Sigmoid colon (tissue), 7 donors: ENCODE measurements around the gene EPN2. TPM values are rescaled to one million over a fixed set of nuclear protein-coding genes. Genes with fewer than 3 reads are reported as not detected.
"Not testable (repeated sequence)": the region's sequence is repeated elsewhere in the genome, so short reads cannot be mapped to it uniquely, and the experiment has no call there.

Source experiments
- DNase-seq: peaks from one replicate; pipeline ENCODE4 v3.0.0-alpha.2; 2019
- H3K27ac ChIP-seq, 4 donors: fragments of 200-600 bp; sonication (generic); one replicate each; pipeline ENCODE4 v1.5.1; 2016 to 2019; ENCODE audit warnings: mild to moderate bottlenecking in 1 of 4
- H3K27me3 ChIP-seq, 3 donors: fragments of 200-600 bp; sonication (generic); one replicate each; pipeline ENCODE4 v1.5.1; 2019; ENCODE audit warnings: mild to moderate bottlenecking in 1 of 3
- H3K36me3 ChIP-seq, 4 donors: fragments of 200-600 bp; sonication (generic); one replicate each; pipeline ENCODE4 v1.5.1; 2016 to 2019
- H3K4me1 ChIP-seq, 4 donors: fragments of 200-600 bp; sonication (generic); one replicate each; pipeline ENCODE4 v1.5.1; 2017 to 2019
- H3K4me3 ChIP-seq, 4 donors: fragments of 200-600 bp; sonication (generic); one replicate each; pipeline ENCODE4 v1.5.1; 2017 to 2019; ENCODE audit warnings: mild to moderate bottlenecking in 2 of 4, moderate library complexity in 1 of 4
- H3K9me3 ChIP-seq, 4 donors: fragments of 200-600 bp in 3 of 4; sonication (generic) in 3 of 4; one replicate each; pipeline versions ENCODE4 v1.5.1 to v1.6.1; 2013 to 2019
- EP300 ChIP-seq, 4 donors: sonication (generic); formaldehyde crosslinking; IDR thresholded peaks; one replicate each; pipeline ENCODE4 v1.6.1; 2017; ENCODE audit warnings: antibody characterized with exemption in 4 of 4
- POLR2A ChIP-seq, 2 donors: fragments of 450-650 bp; IDR thresholded peaks; one replicate each; pipeline ENCODE4 v1.6.1; 2016; ENCODE audit warnings: antibody characterized with exemption in 2 of 2, mild to moderate bottlenecking in 2 of 2, moderate library complexity in 2 of 2
- POLR2AphosphoS5 ChIP-seq, 4 donors: sonication (generic); formaldehyde crosslinking; IDR thresholded peaks; one replicate each; pipeline ENCODE4 v1.6.1; 2017; ENCODE audit warnings: antibody characterized with exemption in 4 of 4
- WGBS, 2 donors: extraction: QIAGEN DNeasy Blood & Tissue Kit; methylation state at CpG; one replicate each; pipeline ENCODE4 v1.1.7; 2013; 5-methylcytosine and 5-hydroxymethylcytosine counted together
- intact Hi-C: fragments of 100-400 bp; cut with DNase I; formaldehyde crosslinking; loops from one replicate; pipeline ENCODE4 v1.15.1; 2023
- polyA plus RNA-seq, 3 donors: library from polyadenylated mRNA; stranded (reverse); fragments of 200-250 nt; gene quantifications; one replicate each; pipeline ENCODE4 v1.2.3, GENCODE V29; 2013
- total RNA-seq, 4 donors: library from RNA; depleted of rRNA; stranded (reverse); fragments of >200 nt; gene quantifications; one replicate each; pipeline ENCODE4 v1.1.0, GENCODE V29; 2016
- TF ChIP-seq, protein P1 (sequence below), 4 experiments: fragments of 450-650 bp in 3 of 4; fragments of 200-600 bp in 1 of 4; IDR thresholded peaks; one replicate each; pipeline ENCODE4 v1.5.1; 2016 to 2019; ENCODE audit warnings: antibody characterized with exemption in 4 of 4, mild to moderate bottlenecking in 3 of 4, moderate library complexity in 2 of 4
- donor health status: healthy with polysubstance abuse.
- donor health status: Bipolar disorder and iron deficiency.
- donor health status: healthy.

EPN2 gene
- total and polyA plus RNA-seq, 7 donors = 12.0 to 55.4 (median 31.7) TPM

DNA sequence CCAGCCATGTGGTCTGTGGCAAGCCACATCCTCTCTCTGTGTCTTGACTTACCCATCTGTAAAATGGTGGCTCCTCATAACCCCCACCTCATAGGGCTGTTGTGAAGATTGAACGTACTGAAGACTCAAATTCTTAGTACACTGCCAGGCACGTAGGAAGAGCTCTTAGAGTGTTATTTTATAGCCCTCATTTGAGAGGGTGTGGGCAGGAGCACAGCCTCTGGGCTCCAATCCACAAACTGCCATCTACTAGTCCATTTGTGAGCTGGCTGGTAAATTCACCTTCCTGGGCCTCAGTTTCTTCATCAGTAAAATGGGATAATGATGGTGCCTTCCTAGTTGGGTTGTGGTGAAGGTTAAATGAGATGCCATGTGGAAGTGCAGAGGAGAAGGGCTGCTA lies 18.3 kb upstream of the EPN2 start:
- DNase-seq, intact Hi-C loops, H3K4me1 ChIP-seq, H3K4me3 ChIP-seq, H3K27me3 ChIP-seq, H3K36me3 ChIP-seq, H3K9me3 ChIP-seq, H3K27ac ChIP-seq: not testable (repeated sequence)
- WGBS, 2 donors = no CpG with 5 or more reads among the region's 2 CpGs

DNA sequence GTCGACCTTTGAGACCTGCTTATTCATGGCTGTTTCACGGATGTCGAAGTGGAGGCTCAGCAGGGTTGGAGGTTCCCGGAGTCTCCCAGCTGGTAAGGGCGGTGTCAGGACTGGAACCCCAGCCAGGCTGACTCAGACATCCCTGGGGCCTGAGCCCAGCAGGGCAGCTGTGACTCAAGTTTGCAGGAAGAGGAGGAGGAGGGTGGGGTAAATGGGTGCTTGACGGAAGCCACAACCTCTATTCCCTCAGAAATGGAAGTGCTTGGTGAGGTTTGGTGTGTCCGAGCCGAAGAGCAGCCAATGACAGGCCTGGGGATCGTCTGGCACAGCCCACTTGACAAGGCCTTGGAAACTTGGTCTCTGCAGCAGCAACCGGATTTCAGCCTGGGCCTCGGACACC lies 17.8 kb upstream of the EPN2 start:
- H3K36me3 ChIP-seq, intact Hi-C loops, H3K4me3 ChIP-seq, H3K27ac ChIP-seq, H3K27me3 ChIP-seq, H3K9me3 ChIP-seq, H3K4me1 ChIP-seq, DNase-seq: not testable (repeated sequence)
- WGBS, 2 donors = no CpG with 5 or more reads among the region's 11 CpGs

DNA sequence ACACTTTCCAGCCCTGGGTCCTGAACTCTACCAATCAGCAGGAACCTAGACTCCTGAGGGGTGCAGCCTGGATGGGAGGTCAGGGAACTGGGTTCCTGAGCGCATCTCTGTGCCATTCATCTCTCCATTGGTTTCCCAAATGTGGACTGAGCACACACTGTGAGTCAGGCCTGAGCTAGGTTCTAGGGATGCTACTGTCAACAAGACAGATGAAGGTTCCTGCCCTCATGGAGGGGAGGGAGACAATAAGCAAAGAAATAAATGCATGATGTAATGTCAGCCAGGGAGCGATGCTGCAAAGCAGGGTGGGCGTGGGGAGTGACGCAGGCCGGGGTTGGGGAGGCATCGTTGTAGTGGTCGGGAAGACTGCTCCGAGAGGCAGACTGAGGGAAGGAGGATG lies 17.0 kb upstream of the EPN2 start:
- H3K4me3 ChIP-seq = not testable (repeated sequence)

DNA sequence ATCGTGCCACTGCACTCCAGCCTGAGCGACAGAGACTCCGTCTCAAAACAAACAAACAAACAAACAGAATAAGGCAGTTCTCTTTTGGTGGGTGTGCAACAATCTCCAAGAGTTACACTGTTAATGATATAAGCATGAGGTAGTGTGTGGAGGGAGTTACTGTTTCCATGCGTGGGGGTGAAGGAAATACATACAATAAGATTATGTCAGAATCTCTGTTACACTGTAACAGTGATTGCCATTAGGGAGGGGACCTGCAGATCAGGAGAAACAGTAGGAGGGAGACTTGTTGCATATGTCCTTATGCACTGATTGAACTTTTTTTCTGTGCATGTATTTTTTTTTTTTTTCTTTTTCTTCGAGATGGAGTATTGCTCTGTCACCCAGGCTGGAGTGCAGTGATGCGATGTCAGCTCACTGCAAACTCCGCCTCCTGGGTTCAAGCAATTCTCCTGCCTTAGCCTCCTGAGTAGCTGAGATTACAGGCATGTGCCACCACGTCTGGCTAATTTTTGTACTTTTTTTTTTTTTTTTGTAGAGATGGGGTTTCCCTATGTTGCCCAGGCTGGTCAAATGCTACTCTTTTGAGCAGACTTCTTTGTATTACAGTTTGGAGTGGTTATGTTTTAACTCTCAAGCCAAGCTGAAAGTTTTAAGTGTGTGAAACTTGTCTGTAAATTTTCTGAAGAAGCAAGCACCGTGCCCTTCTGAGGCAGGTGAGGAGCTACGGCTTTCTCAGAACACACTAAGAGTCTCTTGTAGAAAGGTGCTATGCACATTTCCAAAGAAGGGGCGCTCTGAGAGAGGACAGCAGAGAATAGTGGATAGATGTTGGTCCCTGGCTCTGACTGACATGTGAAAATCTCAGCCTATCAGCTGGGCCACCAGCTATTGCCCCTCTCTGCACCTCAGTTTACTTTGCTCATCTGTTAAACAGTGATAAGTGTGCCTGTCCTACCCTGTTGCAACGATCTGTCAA lies 10.3 kb upstream of the EPN2 start:
- H3K4me3 ChIP-seq = not testable (repeated sequence)
- WGBS, 2 donors = no CpG with 5 or more reads among the region's 12 CpGs

More for the DNA sequence above, 17.0 kb upstream of the EPN2 start:
- H3K9me3 ChIP-seq, H3K27me3 ChIP-seq, intact Hi-C loops, DNase-seq, H3K27ac ChIP-seq, H3K4me1 ChIP-seq, H3K36me3 ChIP-seq: not testable (repeated sequence)
- WGBS, 2 donors = no CpG with 5 or more reads among the region's 8 CpGs

DNA sequence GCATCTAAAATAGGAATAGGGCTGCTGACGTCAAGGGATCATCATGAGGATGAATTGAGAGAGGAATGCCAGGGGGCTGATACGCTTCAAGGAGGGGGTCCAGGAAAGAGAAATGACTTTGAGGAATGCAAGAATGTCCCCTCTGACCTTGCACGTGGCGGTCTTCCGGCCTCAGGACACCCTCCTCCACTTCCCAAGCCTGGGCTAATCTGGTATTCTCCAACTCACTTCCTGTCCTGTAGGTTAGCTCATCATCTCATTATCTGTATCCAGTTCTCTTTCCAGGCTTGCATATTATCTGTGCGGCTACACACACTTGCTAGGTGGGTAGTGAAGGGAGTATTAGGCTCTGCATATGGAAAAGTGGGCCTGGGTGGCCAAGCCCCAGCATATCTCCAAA lies 2.5 kb upstream of the EPN2 start:
- DNase-seq, H3K27ac ChIP-seq, H3K27me3 ChIP-seq, H3K36me3 ChIP-seq, H3K9me3 ChIP-seq, H3K4me3 ChIP-seq, intact Hi-C loops: not testable (repeated sequence)
- peaks cover 0 to 15% (median 15%) of the 10 kb centered on the region in 4 donors for H3K4me1 ChIP-seq
- 56 to 90% methylated on average over 3 of the region's 6 CpGs for WGBS, 2 donors

More for the DNA sequence above, 10.3 kb upstream of the EPN2 start:
- intact Hi-C loops, H3K27me3 ChIP-seq, DNase-seq, H3K9me3 ChIP-seq, H3K36me3 ChIP-seq, H3K27ac ChIP-seq, H3K4me1 ChIP-seq: not testable (repeated sequence)

DNA sequence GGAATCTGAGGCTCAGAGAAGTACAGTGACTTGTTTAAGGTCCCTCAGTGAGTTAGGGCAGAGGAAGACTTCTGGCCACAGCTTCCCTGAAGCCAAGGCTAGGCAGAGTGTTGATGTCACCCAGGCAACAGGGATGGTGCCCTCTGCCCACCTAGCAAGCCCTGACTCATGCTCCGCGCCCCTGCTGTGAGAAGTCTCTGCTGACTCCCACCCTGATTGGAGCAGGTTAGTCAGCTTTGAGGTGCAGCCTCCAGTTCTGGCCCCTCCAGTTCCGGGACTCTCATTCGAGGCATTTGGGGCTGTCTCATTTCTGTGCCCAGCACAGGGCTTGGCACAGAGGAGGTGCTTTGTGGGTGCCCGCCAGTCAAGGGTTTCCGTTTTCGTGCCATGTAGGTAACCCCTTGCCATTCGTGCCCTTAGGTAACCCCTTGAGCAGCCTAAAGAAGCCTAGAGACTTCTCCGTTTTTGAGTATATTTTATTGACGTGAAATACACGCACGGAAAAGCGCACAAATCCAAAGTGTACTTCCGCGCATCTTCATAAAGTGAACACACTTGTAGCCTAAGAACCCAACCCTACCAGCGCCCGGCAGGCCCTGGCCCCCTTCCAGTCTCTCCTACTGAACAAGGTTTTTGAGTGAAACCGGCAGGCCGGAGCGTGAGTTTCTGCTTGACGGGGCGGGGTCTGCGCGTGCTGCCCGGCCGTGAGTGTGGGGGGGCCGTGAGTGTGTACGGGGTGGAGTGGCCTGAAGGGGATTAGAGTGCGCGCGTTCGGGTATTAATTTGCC lies 621 bp upstream of the EPN2 start:
- H3K27ac ChIP-seq = peak overlapping the region; percentile 86 to 94 (median 92)
- peak overlapping the region in 3 of 4 donors; percentile 77 to 97 (median 95) for H3K4me3 ChIP-seq
- H3K27me3 ChIP-seq, H3K9me3 ChIP-seq, intact Hi-C loops, H3K36me3 ChIP-seq, DNase-seq: not testable (repeated sequence)
- WGBS, 2 donors = no CpG with 5 or more reads among the region's 32 CpGs
- peaks cover 0 to 26% (median 22%) of the 10 kb centered on the region in 4 donors for H3K4me1 ChIP-seq

DNA sequence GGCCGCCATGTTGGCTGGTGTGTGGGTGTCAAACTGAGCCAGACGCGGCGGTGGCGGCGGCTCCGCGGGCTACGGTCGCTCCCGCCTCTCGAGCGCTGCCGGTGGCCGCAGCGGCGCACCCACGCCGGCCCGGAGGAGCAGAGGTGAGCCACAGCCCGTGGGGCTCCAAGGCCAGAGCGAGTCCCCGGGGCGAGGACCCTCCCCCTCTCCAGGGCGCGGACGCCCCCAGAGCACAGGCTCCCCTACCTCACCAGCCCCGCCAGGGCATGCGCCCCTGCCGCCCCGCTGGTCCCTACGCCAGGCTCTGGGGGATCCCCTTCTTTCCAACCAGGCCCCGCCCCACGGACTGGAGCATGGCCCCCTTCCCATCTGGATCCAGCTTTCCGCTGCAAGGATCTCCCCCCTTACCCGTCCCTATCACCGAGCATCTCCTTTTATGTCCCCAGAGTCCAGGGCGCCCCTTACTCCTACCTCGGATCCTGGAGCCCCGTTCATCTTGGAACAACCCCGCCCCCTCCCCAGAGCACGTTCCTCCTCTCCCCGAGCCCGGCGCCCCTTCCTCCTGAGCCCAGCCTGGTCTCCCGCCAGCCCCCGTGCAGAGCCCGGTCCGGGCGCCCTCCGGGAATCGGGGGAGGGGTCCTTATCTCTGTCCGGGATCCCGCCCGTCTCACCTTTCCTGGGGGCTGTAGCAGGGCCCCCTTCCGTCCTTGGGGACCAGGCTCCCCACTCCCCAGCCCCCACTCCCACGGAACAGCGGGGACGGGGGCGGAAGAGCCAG lies 412 bp downstream of the EPN2 start:
- 1% methylated on average over 60 of the region's 60 CpGs for WGBS, 2 donors
- TF ChIP-seq, protein P1, sequence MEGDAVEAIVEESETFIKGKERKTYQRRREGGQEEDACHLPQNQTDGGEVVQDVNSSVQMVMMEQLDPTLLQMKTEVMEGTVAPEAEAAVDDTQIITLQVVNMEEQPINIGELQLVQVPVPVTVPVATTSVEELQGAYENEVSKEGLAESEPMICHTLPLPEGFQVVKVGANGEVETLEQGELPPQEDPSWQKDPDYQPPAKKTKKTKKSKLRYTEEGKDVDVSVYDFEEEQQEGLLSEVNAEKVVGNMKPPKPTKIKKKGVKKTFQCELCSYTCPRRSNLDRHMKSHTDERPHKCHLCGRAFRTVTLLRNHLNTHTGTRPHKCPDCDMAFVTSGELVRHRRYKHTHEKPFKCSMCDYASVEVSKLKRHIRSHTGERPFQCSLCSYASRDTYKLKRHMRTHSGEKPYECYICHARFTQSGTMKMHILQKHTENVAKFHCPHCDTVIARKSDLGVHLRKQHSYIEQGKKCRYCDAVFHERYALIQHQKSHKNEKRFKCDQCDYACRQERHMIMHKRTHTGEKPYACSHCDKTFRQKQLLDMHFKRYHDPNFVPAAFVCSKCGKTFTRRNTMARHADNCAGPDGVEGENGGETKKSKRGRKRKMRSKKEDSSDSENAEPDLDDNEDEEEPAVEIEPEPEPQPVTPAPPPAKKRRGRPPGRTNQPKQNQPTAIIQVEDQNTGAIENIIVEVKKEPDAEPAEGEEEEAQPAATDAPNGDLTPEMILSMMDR (IDR thresholded peaks at IDR 0.05) = peak in 1 of 4 experiments; percentile 15
- peak in 2 of 4 donors; percentile 44 to 60 for TF ChIP-seq POLR2AphosphoS5 (IDR thresholded peaks at IDR 0.05)
- TF ChIP-seq EP300 (IDR thresholded peaks at IDR 0.05) = no peak
- peak in 1 of 2 donors; percentile 51 for TF ChIP-seq POLR2A (IDR thresholded peaks at IDR 0.05)
- peaks cover 0 to 36% (median 26%) of the 10 kb centered on the region in 4 donors for H3K4me1 ChIP-seq
- H3K27ac ChIP-seq = peak overlapping the region; percentile 86 to 94 (median 92)
- intact Hi-C loops = no loop called here
- peak overlapping the region; percentile 77 to 97 (median 96) for H3K4me3 ChIP-seq
- no peaks in the 10 kb centered on the region for H3K36me3 ChIP-seq
- DNase-seq = peak; percentile 80
- no peaks in the 10 kb centered on the region for H3K9me3 ChIP-seq
- H3K27me3 ChIP-seq = no peaks in the 10 kb centered on the region
